SKM-1 (cell line): ENCODE measurements around the gene ATF6.
A peak's percentile ranks its signal among the peaks of the same experiment; 100 is the strongest.
"Not testable (repeated sequence)": the region's sequence is repeated elsewhere in the genome, so short reads cannot be mapped to it uniquely, and the experiment has no call there.

Experiments used
- DNase-seq: peaks from one replicate; lab custom pipeline; 2025; ENCODE audit not compliant: unreplicated experiment; lab: John Stamatoyannopoulos, UW

The ATF6 gene

GRCh38 chr1:161777261-161777660, 11.1 kb downstream of the ATF6 start:
- no peak for DNase-seq

- DNase-seq = no peak
Measured at GRCh38 chr1:161778522-161778921, 12.4 kb downstream of the ATF6 start.

GRCh38 chr1:161779393-161779792, 13.3 kb downstream of the ATF6 start:
- no peak for DNase-seq

GRCh38 chr1:161781995-161782394, 15.9 kb downstream of the ATF6 start:
- no peak for DNase-seq

- no peak for DNase-seq
Measured at GRCh38 chr1:161782886-161783285, 16.8 kb downstream of the ATF6 start.

- no peak for DNase-seq
Measured at GRCh38 chr1:161784968-161785367, 18.8 kb downstream of the ATF6 start.

- DNase-seq = no peak
Measured at GRCh38 chr1:161787355-161787754, 21.2 kb downstream of the ATF6 start.

- no peak for DNase-seq
Measured at GRCh38 chr1:161790587-161791317, 24.6 kb downstream of the ATF6 start.

GRCh38 chr1:161791904-161792655, 26.0 kb downstream of the ATF6 start:
- DNase-seq = no peak

- peak; percentile 63 for DNase-seq
Measured at GRCh38 chr1:161792740-161793139, 26.6 kb downstream of the ATF6 start.

GRCh38 chr1:161799792-161800191, 33.7 kb downstream of the ATF6 start:
- no peak for DNase-seq

GRCh38 chr1:161801955-161802354, 35.8 kb downstream of the ATF6 start:
- DNase-seq = no peak

GRCh38 chr1:161803181-161803580, 37.1 kb downstream of the ATF6 start:
- DNase-seq = no peak

GRCh38 chr1:161805399-161806197, 39.5 kb downstream of the ATF6 start:
- no peak for DNase-seq

- DNase-seq = not testable (repeated sequence)
Measured at GRCh38 chr1:161809202-161809601, 43.1 kb downstream of the ATF6 start.

GRCh38 chr1:161809656-161810055, 43.5 kb downstream of the ATF6 start:
- not testable (repeated sequence) for DNase-seq

GRCh38 chr1:161810780-161811179, 44.7 kb downstream of the ATF6 start:
- no peak for DNase-seq

- DNase-seq = peak; percentile 60
Measured at GRCh38 chr1:161816201-161816600, 50.1 kb downstream of the ATF6 start.

GRCh38 chr1:161817176-161817730, 51.1 kb downstream of the ATF6 start:
- no peak for DNase-seq

GRCh38 chr1:161820914-161821313, 54.8 kb downstream of the ATF6 start:
- DNase-seq = no peak

- no peak for DNase-seq
Measured at GRCh38 chr1:161824618-161825017, 58.5 kb downstream of the ATF6 start.
